ENCODE data around the gene PFDN1. TPM values are rescaled to one million over a fixed set of nuclear protein-coding genes. Genes with fewer than 3 reads are reported as not detected.

PFDN1 gene
- total and polyA plus RNA-seq, 10 of the 15 experiments (the other 5 are each of a cell fraction or from before 2014, with no cell fraction given), result 62.9 to 193 (median 102) TPM

DNA sequence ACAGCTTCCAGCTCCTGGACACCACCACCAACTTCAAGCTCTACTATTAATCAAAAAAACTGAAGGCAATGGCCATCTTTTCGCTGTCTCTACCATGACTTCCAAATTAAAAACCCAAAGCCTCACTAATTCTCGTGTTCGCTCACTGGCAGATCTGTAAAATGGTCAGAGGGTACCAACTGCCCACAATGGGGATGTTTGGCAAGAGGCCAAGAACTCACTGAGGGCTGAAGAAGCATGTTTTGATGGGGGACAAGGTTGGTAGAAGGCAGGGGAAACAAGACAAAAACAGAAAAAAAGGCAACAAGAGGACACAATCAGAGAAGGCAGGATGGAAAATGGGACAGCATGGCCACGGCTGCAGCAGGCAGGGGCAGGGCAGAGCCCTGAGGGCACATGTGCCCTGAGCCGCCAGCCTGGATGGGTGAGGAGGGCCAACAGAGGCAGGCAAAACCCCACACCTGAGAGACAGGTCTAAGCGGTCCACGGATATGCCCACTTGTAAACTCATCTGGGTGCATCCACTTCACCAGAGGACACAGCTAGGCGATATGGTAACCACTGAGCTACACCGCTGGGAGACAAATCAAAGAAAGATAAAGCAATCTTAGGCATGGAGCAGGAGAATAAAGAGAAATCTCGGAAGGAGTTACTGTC is 50.3 kb downstream of the PFDN1 start:
- Histone ChIP-seq H3K79me2 (ENCODE audit: control insufficient read depth, insufficient read depth, low read length) (no peaks in the 10 kb centered on the region; the same call in 1 of the 2 replicates), H4K20me1 (ENCODE audit: control insufficient read depth, insufficient read depth) (no peaks in the 10 kb centered on the region; the same call in 1 of the 2 replicates), H3K4me1 (ENCODE audit: control insufficient read depth, insufficient read depth, low read length) (peaks cover 8% of the 10 kb centered on the region), H2AFZ (ENCODE audit: control insufficient read depth, low read depth, low read length) (no peak overlapping the region), H3K4me2 (ENCODE audit: control insufficient read depth, insufficient read depth) (no peak overlapping the region), H3K27me3 (replicated peaks in 1 of 2; ENCODE audit: control insufficient read depth in 2 of 2, insufficient read depth in 2 of 2, low read length in 1 of 2) (no peaks in the 10 kb centered on the region), H3K36me3 (ENCODE audit: control insufficient read depth in 2 of 2, insufficient read depth in 2 of 2, low read length in 1 of 2) (peaks cover 0 to 2% of the 10 kb centered on the region in 2 experiments; a peak in 3 of 4 replicates), H3K27ac (ENCODE audit: control insufficient read depth, insufficient read depth) (no peak overlapping the region), H3K4me3 (no peak overlapping the region), H3K9ac (ENCODE audit: control insufficient read depth, insufficient read depth, low read length) (no peak overlapping the region), H3K9me3 (replicated peaks; ENCODE audit: control insufficient read depth, insufficient read depth, low read length) (no peaks in the 10 kb centered on the region)
- CTCF ChIA-PET, result interaction anchor here (0.6 to 18.8 kb wide), 4 partner anchors 10 to 487 kb away, joined by 3 to 774 read pairs (median 34); partner anchors contain the start of gene HBEGF
- ATAC-seq (no peak), FAIRE-seq (no peak), DNase-seq (ENCODE audit: low read depth, low spot score) (no peak)
- no TSS peak for BruUV-seq (replicated peaks)
- SMC1A ChIA-PET (ENCODE audit: uncharacterized antibody, unreplicated experiment), result interaction anchor here (0.8 to 14.6 kb wide), 6 partner anchors 8 to 98 kb away, joined by 3 to 345 read pairs (median 4); partner anchors contain the start of gene HBEGF
- intact Hi-C loops (cut with micrococcal nuclease; ENCODE audit: unreplicated experiment) (loop anchor here (10.0 kb wide), 1 partner anchor 282 kb away; no protein-coding TSS in a partner anchor), in situ Hi-C loops (cut with MboI) (no loop called here)
- TF ChIP-seq, protein P1, sequence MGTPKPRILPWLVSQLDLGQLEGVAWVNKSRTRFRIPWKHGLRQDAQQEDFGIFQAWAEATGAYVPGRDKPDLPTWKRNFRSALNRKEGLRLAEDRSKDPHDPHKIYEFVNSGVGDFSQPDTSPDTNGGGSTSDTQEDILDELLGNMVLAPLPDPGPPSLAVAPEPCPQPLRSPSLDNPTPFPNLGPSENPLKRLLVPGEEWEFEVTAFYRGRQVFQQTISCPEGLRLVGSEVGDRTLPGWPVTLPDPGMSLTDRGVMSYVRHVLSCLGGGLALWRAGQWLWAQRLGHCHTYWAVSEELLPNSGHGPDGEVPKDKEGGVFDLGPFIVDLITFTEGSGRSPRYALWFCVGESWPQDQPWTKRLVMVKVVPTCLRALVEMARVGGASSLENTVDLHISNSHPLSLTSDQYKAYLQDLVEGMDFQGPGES (IDR thresholded peaks at IDR 0.05), result no peak
- TF ChIP-seq CREM (IDR thresholded peaks at IDR 0.05; ENCODE audit: low read depth), result no peak
- no peak for TF ChIP-seq BHLHE40 (IDR thresholded peaks at IDR 0.05; ENCODE audit: borderline replicate concordance in 1 of 2, low read depth in 2 of 2, low read length in 1 of 2)
- TF ChIP-seq RBBP5 (conservative IDR thresholded peaks at IDR 0.05), result no peak
- no peak for TF ChIP-seq SIN3A (IDR thresholded peaks at IDR 0.05; ENCODE audit: low read depth, low read length)
- no peak for TF ChIP-seq CBX3 (IDR thresholded peaks at IDR 0.05; ENCODE audit: borderline replicate concordance, low read depth)
- no peak for TF ChIP-seq SREBF2 (IDR thresholded peaks at IDR 0.05; ENCODE audit: low read length)
- TF ChIP-seq JUNB (IDR thresholded peaks at IDR 0.05), result no peak
- TF ChIP-seq POLR2AphosphoS2 (IDR thresholded peaks at IDR 0.05; ENCODE audit: low read depth, low read length), result no peak
- no peak for TF ChIP-seq NRF1 (conservative IDR thresholded peaks at IDR 0.05; ENCODE audit: low read depth, low read length)
- TF ChIP-seq, protein P2, sequence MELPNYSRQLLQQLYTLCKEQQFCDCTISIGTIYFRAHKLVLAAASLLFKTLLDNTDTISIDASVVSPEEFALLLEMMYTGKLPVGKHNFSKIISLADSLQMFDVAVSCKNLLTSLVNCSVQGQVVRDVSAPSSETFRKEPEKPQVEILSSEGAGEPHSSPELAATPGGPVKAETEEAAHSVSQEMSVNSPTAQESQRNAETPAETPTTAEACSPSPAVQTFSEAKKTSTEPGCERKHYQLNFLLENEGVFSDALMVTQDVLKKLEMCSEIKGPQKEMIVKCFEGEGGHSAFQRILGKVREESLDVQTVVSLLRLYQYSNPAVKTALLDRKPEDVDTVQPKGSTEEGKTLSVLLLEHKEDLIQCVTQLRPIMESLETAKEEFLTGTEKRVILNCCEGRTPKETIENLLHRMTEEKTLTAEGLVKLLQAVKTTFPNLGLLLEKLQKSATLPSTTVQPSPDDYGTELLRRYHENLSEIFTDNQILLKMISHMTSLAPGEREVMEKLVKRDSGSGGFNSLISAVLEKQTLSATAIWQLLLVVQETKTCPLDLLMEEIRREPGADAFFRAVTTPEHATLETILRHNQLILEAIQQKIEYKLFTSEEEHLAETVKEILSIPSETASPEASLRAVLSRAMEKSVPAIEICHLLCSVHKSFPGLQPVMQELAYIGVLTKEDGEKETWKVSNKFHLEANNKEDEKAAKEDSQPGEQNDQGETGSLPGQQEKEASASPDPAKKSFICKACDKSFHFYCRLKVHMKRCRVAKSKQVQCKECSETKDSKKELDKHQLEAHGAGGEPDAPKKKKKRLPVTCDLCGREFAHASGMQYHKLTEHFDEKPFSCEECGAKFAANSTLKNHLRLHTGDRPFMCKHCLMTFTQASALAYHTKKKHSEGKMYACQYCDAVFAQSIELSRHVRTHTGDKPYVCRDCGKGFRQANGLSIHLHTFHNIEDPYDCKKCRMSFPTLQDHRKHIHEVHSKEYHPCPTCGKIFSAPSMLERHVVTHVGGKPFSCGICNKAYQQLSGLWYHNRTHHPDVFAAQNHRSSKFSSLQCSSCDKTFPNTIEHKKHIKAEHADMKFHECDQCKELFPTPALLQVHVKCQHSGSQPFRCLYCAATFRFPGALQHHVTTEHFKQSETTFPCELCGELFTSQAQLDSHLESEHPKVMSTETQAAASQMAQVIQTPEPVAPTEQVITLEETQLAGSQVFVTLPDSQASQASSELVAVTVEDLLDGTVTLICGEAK (IDR thresholded peaks at IDR 0.05; ENCODE audit: borderline replicate concordance), result no peak
- TF ChIP-seq, protein P3, sequence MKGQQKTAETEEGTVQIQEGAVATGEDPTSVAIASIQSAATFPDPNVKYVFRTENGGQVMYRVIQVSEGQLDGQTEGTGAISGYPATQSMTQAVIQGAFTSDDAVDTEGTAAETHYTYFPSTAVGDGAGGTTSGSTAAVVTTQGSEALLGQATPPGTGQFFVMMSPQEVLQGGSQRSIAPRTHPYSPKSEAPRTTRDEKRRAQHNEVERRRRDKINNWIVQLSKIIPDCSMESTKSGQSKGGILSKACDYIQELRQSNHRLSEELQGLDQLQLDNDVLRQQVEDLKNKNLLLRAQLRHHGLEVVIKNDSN (IDR thresholded peaks at IDR 0.05; ENCODE audit: borderline replicate concordance, extremely low read length, insufficient read depth, low read depth, low read length), result no peak
- TF ChIP-seq ZSCAN29 (IDR thresholded peaks at IDR 0.05), result no peak
- TF ChIP-seq ZNF274 (IDR thresholded peaks at IDR 0.05; ENCODE audit: insufficient read depth, insufficient read length), result no peak
- TF ChIP-seq, protein P4, sequence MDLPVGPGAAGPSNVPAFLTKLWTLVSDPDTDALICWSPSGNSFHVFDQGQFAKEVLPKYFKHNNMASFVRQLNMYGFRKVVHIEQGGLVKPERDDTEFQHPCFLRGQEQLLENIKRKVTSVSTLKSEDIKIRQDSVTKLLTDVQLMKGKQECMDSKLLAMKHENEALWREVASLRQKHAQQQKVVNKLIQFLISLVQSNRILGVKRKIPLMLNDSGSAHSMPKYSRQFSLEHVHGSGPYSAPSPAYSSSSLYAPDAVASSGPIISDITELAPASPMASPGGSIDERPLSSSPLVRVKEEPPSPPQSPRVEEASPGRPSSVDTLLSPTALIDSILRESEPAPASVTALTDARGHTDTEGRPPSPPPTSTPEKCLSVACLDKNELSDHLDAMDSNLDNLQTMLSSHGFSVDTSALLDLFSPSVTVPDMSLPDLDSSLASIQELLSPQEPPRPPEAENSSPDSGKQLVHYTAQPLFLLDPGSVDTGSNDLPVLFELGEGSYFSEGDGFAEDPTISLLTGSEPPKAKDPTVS (IDR thresholded peaks at IDR 0.05; ENCODE audit: low read depth, low read length), result no peak
- no peak for TF ChIP-seq HCFC1 (IDR thresholded peaks at IDR 0.05; ENCODE audit: low read length)
- WGBS (ENCODE audit: insufficient coverage, insufficient replicate concordance, low lambda C conversion rate, missing lambda C conversion rate), result 96% methylated on average over 10 of the region's 10 CpGs
- POLR2A ChIA-PET, result interaction anchor here (0.7 to 2.1 kb wide), 4 partner anchors 14 to 143 kb away, joined by 3 to 6 read pairs (median 5); partner anchors contain the start of gene HBEGF
- RAD21 ChIA-PET (ENCODE audit: unreplicated experiment), result interaction anchor here (1.0 to 1.1 kb wide), 2 partner anchors 9 to 13 kb away, joined by 3 read pairs; no protein-coding TSS in a partner anchor
